Liver (tissue), 9 donors: Measurements from ENCODE around the gene FGF19. TPM values are rescaled to one million over a fixed set of nuclear protein-coding genes. Genes with fewer than 3 reads are reported as not detected.
A peak's percentile ranks its signal among the peaks of the same experiment; 100 is the strongest.

Source experiments
- DNase-seq: peaks from one replicate; pipeline ENCODE4 v3.0.0-alpha.2; 2017; ENCODE audit warnings: low spot score
- H3K27ac ChIP-seq, 2 donors: one replicate each; pipeline ENCODE4 v1.7.0; 2013; ENCODE audit warnings: inconsistent platforms in 2 of 2, low read length in 2 of 2, control low read depth in 1 of 2, low read depth in 1 of 2, mild to moderate bottlenecking in 1 of 2
- H3K27me3 ChIP-seq, 4 donors: one replicate each; pipeline versions ENCODE4 v1.6.1 to v1.7.0; 2013; ENCODE audit warnings: low read length in 3 of 4, inconsistent platforms in 1 of 4, mild to moderate bottlenecking in 1 of 4, moderate library complexity in 1 of 4; ENCODE audit not compliant: control insufficient read depth in 4 of 4, insufficient read depth in 4 of 4
- H3K36me3 ChIP-seq, 4 donors: one replicate each; pipeline versions ENCODE4 v1.6.1 to v1.7.0; 2013; ENCODE audit warnings: low read length in 3 of 4, mild to moderate bottlenecking in 3 of 4, low read depth in 1 of 4, moderate library complexity in 1 of 4; ENCODE audit not compliant: control insufficient read depth in 4 of 4, insufficient read depth in 3 of 4
- H3K4me1 ChIP-seq, 4 donors: one replicate each; pipeline versions ENCODE4 v1.6.1 to v1.7.0; 2013; ENCODE audit warnings: low read length in 3 of 4, mild to moderate bottlenecking in 3 of 4, moderate library complexity in 1 of 4; ENCODE audit not compliant: control insufficient read depth in 4 of 4, insufficient read depth in 4 of 4
- H3K4me3 ChIP-seq, 3 donors: one replicate each; pipeline versions ENCODE4 v1.6.1 to v1.7.0; 2013; ENCODE audit warnings: low read length in 3 of 3, control low read depth in 1 of 3, low read depth in 1 of 3, mild to moderate bottlenecking in 1 of 3
- H3K9ac ChIP-seq, 2 donors: one replicate each; pipeline ENCODE4 v1.7.0; 2013; ENCODE audit warnings: low read length in 2 of 2, mild to moderate bottlenecking in 2 of 2, moderate library complexity in 2 of 2, control low read depth in 1 of 2, low read depth in 1 of 2
- H3K9me3 ChIP-seq, 4 donors: one replicate each; pipeline versions ENCODE4 v1.6.1 to v1.7.0; 2013; ENCODE audit warnings: low read length in 3 of 4; ENCODE audit not compliant: control insufficient read depth in 4 of 4
- EGR1 ChIP-seq, 2 donors: IDR thresholded peaks; 2 replicates each; pipeline ENCODE4 v1.6.1; 2016 to 2018; ENCODE audit warnings: antibody characterized with exemption in 2 of 2, low read depth in 2 of 2
- FOXA1 ChIP-seq: IDR thresholded peaks from 2 replicates; pipeline ENCODE4 v1.6.1; 2016; ENCODE audit warnings: antibody characterized with exemption
- FOXA2 ChIP-seq: IDR thresholded peaks from 2 replicates; pipeline ENCODE4 v1.6.1; 2016; ENCODE audit warnings: antibody characterized with exemption
- GABPA ChIP-seq, 2 donors: IDR thresholded peaks in 1 of 2; conservative IDR thresholded peaks in 1 of 2; 2 replicates each; pipeline ENCODE4 v1.6.1; 2016; ENCODE audit warnings: antibody characterized with exemption in 2 of 2, mild to moderate bottlenecking in 1 of 2, moderate library complexity in 1 of 2
- HNF4A ChIP-seq, 2 donors: conservative IDR thresholded peaks; 2 replicates each; pipeline ENCODE4 v1.6.1; 2016; ENCODE audit warnings: antibody characterized with exemption in 2 of 2, mild to moderate bottlenecking in 2 of 2
- HNF4G ChIP-seq: IDR thresholded peaks from 2 replicates; pipeline ENCODE4 v1.6.1; 2016; ENCODE audit warnings: antibody characterized with exemption
- JUND ChIP-seq, 2 donors: IDR thresholded peaks; 2 replicates each; pipeline ENCODE4 v1.6.1; 2016; ENCODE audit warnings: antibody characterized with exemption in 2 of 2
- NR2F2 ChIP-seq: IDR thresholded peaks from 2 replicates; pipeline ENCODE4 v1.6.1; 2016; ENCODE audit warnings: antibody characterized with exemption
- RAD21 ChIP-seq, 2 donors: IDR thresholded peaks; 2 replicates each; pipeline ENCODE4 v1.6.1; 2016; ENCODE audit warnings: antibody characterized with exemption in 2 of 2, mild to moderate bottlenecking in 2 of 2
- RXRA ChIP-seq, 2 donors: IDR thresholded peaks; 2 replicates each; pipeline ENCODE4 v1.6.1; 2017 to 2018; ENCODE audit warnings: antibody characterized with exemption in 2 of 2, mild to moderate bottlenecking in 1 of 2
- SP1 ChIP-seq: IDR thresholded peaks from 2 replicates; pipeline ENCODE4 v1.6.1; 2018; ENCODE audit warnings: antibody characterized with exemption, mild to moderate bottlenecking
- TAF1 ChIP-seq: conservative IDR thresholded peaks from 2 replicates; pipeline ENCODE4 v1.6.1; 2016; ENCODE audit warnings: antibody characterized with exemption, mild to moderate bottlenecking
- YY1 ChIP-seq: IDR thresholded peaks from 2 replicates; pipeline ENCODE4 v1.6.1; 2016; ENCODE audit warnings: antibody characterized with exemption, mild to moderate bottlenecking
- WGBS: extraction: QIAGEN DNeasy Blood & Tissue Kit; methylation state at CpG from one replicate; pipeline ENCODE4 v1.1.7; 2013; 5-methylcytosine and 5-hydroxymethylcytosine counted together
- polyA plus RNA-seq, 2 donors: library from polyadenylated mRNA; stranded (reverse) in 1 of 2; unstranded in 1 of 2; fragments of 200-250 nt in 1 of 2; fragments of >200 nt in 1 of 2; fragmentation: Nextera tagmentation in 1 of 2; extraction: Ambion mirVana in 1 of 2; gene quantifications; one replicate each; pipeline versions ENCODE4 v1.2.1 to v1.2.3, GENCODE V29; 2013 to 2015
- total RNA-seq, 2 donors: library from RNA; depleted of rRNA; stranded (reverse); fragments of >200 nt; gene quantifications; one replicate each; pipeline ENCODE4 v1.2.3, GENCODE V29; 2014
- TF ChIP-seq, protein P1 (sequence below): fragments of 150-350 bp; IDR thresholded peaks from 2 replicates; pipeline ENCODE4 v1.5.1; 2017; ENCODE audit warnings: improper control_type of control experiment, low read depth, low read length; ENCODE audit not compliant: missing input control
- TF ChIP-seq, protein P2 (sequence below): IDR thresholded peaks from 2 replicates; pipeline ENCODE4 v1.6.1; 2016; ENCODE audit warnings: antibody characterized with exemption
- TF ChIP-seq, protein P3 (sequence below): IDR thresholded peaks from 2 replicates; pipeline ENCODE4 v1.6.1; 2016; ENCODE audit warnings: antibody characterized with exemption
- TF ChIP-seq, protein P4 (sequence below): IDR thresholded peaks from 2 replicates; pipeline ENCODE4 v1.6.1; 2016; ENCODE audit warnings: antibody characterized with exemption, mild to moderate bottlenecking
- TF ChIP-seq, protein P5 (sequence below): IDR thresholded peaks from 2 replicates; pipeline ENCODE4 v1.6.1; 2016; ENCODE audit warnings: antibody characterized with exemption
- donor health status: healthy.
- donor health status: healthy.
- donor health status: healthy.
- donor health status: healthy.
- donor health status: healthy.

Gene FGF19
- total and polyA plus RNA-seq, 4 donors: 0.09 TPM; not detected in 3

DNA sequence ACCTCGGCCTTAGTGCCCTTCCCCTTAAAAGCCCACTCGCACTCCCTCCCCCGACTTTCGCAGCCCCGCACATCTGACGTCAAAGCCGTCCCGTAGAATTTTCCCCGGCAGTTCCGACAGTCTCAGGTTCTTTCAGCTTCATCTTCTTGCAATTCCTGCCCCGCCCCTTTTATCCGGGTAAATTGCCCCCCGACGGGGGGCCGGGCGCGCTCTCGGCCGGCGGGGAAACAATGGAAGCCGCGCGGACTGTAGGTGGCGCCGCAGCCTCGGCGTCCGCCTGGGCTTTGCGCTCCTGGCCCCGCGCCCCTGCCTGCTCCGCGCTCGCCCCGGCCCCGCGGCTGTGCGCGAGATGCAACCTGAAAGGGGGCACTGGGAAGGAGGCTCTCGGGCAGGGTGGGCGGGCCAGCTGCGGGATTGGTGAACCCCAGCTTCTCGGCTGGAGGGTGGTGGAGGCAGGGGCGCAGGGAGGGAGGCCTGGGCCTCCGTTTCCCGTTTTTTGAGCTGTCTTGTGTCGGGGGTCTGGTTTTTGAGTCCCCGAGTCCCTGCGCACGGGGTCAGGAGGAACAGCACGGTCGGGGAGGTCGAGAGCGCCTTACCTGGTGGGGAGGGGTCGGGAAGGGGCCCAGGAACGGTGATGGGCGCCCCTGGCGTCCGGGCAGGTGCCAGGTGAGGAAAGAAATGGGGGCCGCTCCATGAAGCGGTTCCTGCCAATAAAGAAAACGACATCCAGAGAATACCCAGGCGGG is 859 bp upstream of the FGF19 start:
- H3K27ac ChIP-seq: no peak overlapping the region
- WGBS: 10% methylated on average over 63 of the region's 63 CpGs
- H3K4me1 ChIP-seq: peaks cover 4 to 24% (median 13%) of the 10 kb centered on the region in 4 donors
- DNase-seq: no peak
- no peaks in the 10 kb centered on the region for H3K9me3 ChIP-seq
- H3K9ac ChIP-seq: no peak overlapping the region
- no peaks in the 10 kb centered on the region for H3K36me3 ChIP-seq
- TF ChIP-seq RAD21 (IDR thresholded peaks at IDR 0.05): peak in 1 of 2 donors; percentile 55
- no peak for TF ChIP-seq RXRA (IDR thresholded peaks at IDR 0.05)
- TF ChIP-seq JUND (IDR thresholded peaks at IDR 0.05): no peak
- TF ChIP-seq, protein P1, sequence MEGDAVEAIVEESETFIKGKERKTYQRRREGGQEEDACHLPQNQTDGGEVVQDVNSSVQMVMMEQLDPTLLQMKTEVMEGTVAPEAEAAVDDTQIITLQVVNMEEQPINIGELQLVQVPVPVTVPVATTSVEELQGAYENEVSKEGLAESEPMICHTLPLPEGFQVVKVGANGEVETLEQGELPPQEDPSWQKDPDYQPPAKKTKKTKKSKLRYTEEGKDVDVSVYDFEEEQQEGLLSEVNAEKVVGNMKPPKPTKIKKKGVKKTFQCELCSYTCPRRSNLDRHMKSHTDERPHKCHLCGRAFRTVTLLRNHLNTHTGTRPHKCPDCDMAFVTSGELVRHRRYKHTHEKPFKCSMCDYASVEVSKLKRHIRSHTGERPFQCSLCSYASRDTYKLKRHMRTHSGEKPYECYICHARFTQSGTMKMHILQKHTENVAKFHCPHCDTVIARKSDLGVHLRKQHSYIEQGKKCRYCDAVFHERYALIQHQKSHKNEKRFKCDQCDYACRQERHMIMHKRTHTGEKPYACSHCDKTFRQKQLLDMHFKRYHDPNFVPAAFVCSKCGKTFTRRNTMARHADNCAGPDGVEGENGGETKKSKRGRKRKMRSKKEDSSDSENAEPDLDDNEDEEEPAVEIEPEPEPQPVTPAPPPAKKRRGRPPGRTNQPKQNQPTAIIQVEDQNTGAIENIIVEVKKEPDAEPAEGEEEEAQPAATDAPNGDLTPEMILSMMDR: peak; percentile 22
- peak overlapping the region in 1 of 3 donors; percentile 15 for H3K4me3 ChIP-seq
- peaks cover 0 to 16% (median 3%) of the 10 kb centered on the region in 4 donors for H3K27me3 ChIP-seq

DNA sequence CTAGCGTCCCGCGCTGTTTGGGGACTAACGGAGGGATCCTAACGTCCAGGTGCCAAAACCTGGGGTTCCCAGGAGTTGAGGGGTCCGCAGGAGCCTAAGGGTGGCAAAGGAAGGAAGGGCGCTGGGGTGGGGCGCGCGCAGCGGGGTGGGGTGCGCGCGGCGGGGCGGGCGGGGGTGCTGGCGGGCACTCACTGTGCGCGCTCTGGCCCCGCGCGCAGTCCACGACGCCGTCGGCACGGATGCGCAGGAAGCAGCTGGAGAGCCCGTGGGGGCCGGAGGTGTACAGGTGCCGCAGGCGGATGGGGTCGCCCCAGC is 412 bp downstream of the FGF19 start:
- TF ChIP-seq HNF4G (no peak), RXRA (IDR thresholded peaks at IDR 0.05) (no peak), FOXA2 (no peak), JUND (IDR thresholded peaks at IDR 0.05) (no peak), EGR1 (IDR thresholded peaks at IDR 0.05; ENCODE audit: low read depth in 2 of 2) (no peak), YY1 (no peak), NR2F2 (no peak), FOXA1 (no peak), RAD21 (IDR thresholded peaks at IDR 0.05) (no peak), GABPA (IDR thresholded peaks at IDR 0.05 in 1 of 2, conservative IDR thresholded peaks at IDR 0.05 in 1 of 2) (no peak), SP1 (no peak), HNF4A (conservative IDR thresholded peaks at IDR 0.05) (no peak), TAF1 (no peak)
- TF ChIP-seq, protein P2, sequence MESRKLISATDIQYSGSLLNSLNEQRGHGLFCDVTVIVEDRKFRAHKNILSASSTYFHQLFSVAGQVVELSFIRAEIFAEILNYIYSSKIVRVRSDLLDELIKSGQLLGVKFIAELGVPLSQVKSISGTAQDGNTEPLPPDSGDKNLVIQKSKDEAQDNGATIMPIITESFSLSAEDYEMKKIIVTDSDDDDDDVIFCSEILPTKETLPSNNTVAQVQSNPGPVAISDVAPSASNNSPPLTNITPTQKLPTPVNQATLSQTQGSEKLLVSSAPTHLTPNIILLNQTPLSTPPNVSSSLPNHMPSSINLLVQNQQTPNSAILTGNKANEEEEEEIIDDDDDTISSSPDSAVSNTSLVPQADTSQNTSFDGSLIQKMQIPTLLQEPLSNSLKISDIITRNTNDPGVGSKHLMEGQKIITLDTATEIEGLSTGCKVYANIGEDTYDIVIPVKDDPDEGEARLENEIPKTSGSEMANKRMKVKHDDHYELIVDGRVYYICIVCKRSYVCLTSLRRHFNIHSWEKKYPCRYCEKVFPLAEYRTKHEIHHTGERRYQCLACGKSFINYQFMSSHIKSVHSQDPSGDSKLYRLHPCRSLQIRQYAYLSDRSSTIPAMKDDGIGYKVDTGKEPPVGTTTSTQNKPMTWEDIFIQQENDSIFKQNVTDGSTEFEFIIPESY: no peak
- TF ChIP-seq, protein P1: no peak
- TF ChIP-seq, protein P3, sequence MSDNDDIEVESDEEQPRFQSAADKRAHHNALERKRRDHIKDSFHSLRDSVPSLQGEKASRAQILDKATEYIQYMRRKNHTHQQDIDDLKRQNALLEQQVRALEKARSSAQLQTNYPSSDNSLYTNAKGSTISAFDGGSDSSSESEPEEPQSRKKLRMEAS: no peak
- TF ChIP-seq, protein P4, sequence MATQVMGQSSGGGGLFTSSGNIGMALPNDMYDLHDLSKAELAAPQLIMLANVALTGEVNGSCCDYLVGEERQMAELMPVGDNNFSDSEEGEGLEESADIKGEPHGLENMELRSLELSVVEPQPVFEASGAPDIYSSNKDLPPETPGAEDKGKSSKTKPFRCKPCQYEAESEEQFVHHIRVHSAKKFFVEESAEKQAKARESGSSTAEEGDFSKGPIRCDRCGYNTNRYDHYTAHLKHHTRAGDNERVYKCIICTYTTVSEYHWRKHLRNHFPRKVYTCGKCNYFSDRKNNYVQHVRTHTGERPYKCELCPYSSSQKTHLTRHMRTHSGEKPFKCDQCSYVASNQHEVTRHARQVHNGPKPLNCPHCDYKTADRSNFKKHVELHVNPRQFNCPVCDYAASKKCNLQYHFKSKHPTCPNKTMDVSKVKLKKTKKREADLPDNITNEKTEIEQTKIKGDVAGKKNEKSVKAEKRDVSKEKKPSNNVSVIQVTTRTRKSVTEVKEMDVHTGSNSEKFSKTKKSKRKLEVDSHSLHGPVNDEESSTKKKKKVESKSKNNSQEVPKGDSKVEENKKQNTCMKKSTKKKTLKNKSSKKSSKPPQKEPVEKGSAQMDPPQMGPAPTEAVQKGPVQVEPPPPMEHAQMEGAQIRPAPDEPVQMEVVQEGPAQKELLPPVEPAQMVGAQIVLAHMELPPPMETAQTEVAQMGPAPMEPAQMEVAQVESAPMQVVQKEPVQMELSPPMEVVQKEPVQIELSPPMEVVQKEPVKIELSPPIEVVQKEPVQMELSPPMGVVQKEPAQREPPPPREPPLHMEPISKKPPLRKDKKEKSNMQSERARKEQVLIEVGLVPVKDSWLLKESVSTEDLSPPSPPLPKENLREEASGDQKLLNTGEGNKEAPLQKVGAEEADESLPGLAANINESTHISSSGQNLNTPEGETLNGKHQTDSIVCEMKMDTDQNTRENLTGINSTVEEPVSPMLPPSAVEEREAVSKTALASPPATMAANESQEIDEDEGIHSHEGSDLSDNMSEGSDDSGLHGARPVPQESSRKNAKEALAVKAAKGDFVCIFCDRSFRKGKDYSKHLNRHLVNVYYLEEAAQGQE: no peak
- TF ChIP-seq, protein P5, sequence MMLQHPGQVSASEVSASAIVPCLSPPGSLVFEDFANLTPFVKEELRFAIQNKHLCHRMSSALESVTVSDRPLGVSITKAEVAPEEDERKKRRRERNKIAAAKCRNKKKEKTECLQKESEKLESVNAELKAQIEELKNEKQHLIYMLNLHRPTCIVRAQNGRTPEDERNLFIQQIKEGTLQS: no peak
- no peak overlapping the region for H3K9ac ChIP-seq
- WGBS: 6% methylated on average over 34 of the region's 34 CpGs
- no peaks in the 10 kb centered on the region for H3K9me3 ChIP-seq
- H3K27ac ChIP-seq: no peak overlapping the region
- H3K4me3 ChIP-seq: no peak overlapping the region
- H3K4me1 ChIP-seq: peaks cover 4 to 24% (median 13%) of the 10 kb centered on the region in 4 donors
- H3K27me3 ChIP-seq: peaks cover 0 to 16% (median 3%) of the 10 kb centered on the region in 4 donors
- DNase-seq: no peak
- H3K36me3 ChIP-seq: no peaks in the 10 kb centered on the region
